CD4-positive, alpha-beta T cell treated with Interleukin-4 for 4 hours (primary cell): ENCODE results near the gene MMD.

Experiments used
- DNase-seq: peaks from one replicate; pipeline ENCODE4 v3.0.0-alpha.2; 2020

The MMD gene

GRCh38 chr17:55344514-55344997 is 77.1 kb downstream of the MMD start:
- peak; percentile 78 for DNase-seq

- DNase-seq: no peak
These were observed 77.6 kb downstream of the MMD start for GRCh38 chr17:55343900-55344513.

GRCh38 chr17:55342800-55343585 is 78.6 kb downstream of the MMD start:
- DNase-seq: no peak
